Body of pancreas (tissue), 4 donors: ENCODE measurements around the gene LMBRD2. TPM values are rescaled to one million over a fixed set of nuclear protein-coding genes. Genes with fewer than 3 reads are reported as not detected.
"Not testable (repeated sequence)": the region's sequence is repeated elsewhere in the genome, so short reads cannot be mapped to it uniquely, and the experiment has no call there.

ENCODE experiments used
- ATAC-seq: fragments of 150-250 bp; one replicate; pipeline ENCODE4 v1.9.1; 2016
- DNase-seq, 4 donors: peaks; one replicate each; pipeline ENCODE4 v3.0.0-alpha.2; 2019
- H3K27ac ChIP-seq, 4 donors: fragments of 200-600 bp; sonication (generic); 1 replicate in 3 of 4; 2 replicates in 1 of 4; pipeline versions ENCODE4 v1.5.1 to v1.6.1; 2016 to 2019; ENCODE audit warnings: mild to moderate bottlenecking in 1 of 4, mixed read lengths in 1 of 4, moderate library complexity in 1 of 4
- H3K27me3 ChIP-seq, 2 donors: fragments of 200-600 bp; sonication (generic); one replicate each; pipeline ENCODE4 v1.6.0; 2016; ENCODE audit warnings: mild to moderate bottlenecking in 1 of 2
- H3K36me3 ChIP-seq, 2 donors: fragments of 200-600 bp; sonication (generic); replicated peaks in 1 of 2; 2 replicates each; pipeline ENCODE4 v1.5.1; 2016; ENCODE audit warnings: low read depth in 2 of 2; ENCODE audit not compliant: insufficient read depth in 1 of 2
- H3K4me1 ChIP-seq: fragments of 200-600 bp; sonication (generic); one replicate; pipeline ENCODE4 v1.6.0; 2016
- H3K4me3 ChIP-seq, 2 donors: fragments of 200-600 bp; sonication (generic); 1 replicate in 1 of 2; 2 replicates in 1 of 2; pipeline ENCODE4 v1.5.1; 2016 to 2019
- H3K9me3 ChIP-seq, 3 donors: fragments of 200-600 bp; sonication (generic); 1 replicate in 2 of 3; 2 replicates in 1 of 3; pipeline ENCODE4 v1.5.1; 2016
- CTCF ChIP-seq, 7 experiments: fragments of 450-650 bp in 4 of 7; fragments of 200-600 bp in 3 of 7; sonication (generic) in 3 of 7; IDR thresholded peaks; one replicate each; pipeline ENCODE4 v1.5.1; 2016 to 2019; ENCODE audit warnings: antibody characterized with exemption in 7 of 7
- POLR2A ChIP-seq, 3 donors: fragments of 450-650 bp; IDR thresholded peaks; one replicate each; pipeline ENCODE4 v1.6.1; 2016; ENCODE audit warnings: antibody characterized with exemption in 3 of 3, mild to moderate bottlenecking in 2 of 3
- WGBS, 2 donors: methylation state at CpG; one replicate each; pipeline ENCODE4 v1.1.5; 2017; 5-methylcytosine and 5-hydroxymethylcytosine counted together
- intact Hi-C: fragments of 100-400 bp; cut with DNase I; formaldehyde crosslinking; loops from one replicate; pipeline ENCODE4 v1.15.1; 2023
- total RNA-seq, 2 donors: library from RNA; depleted of rRNA; stranded (reverse); fragments of >200 nt; gene quantifications; one replicate each; pipeline ENCODE4 v1.1.0, GENCODE V29; 2016

LMBRD2 gene
- total RNA-seq: 1 to 10 TPM; 5.6 to 8.6 TPM

- 1% methylated on average over 30 to 81 of the region's 81 CpGs for WGBS, 2 donors
- ATAC-seq: peak; percentile 100
- Histone ChIP-seq H3K4me1 (peaks cover 35% of the 10 kb centered on the region), H3K36me3 (no peaks in the 10 kb centered on the region), H3K4me3 (peak within 1 kb of the TSS; percentile 75 to 95), H3K27ac (peak within 1 kb of the TSS; percentile 64 to 89 (median 76)), H3K9me3 (no peaks in the 10 kb centered on the region), H3K27me3 (no peaks in the 10 kb centered on the region)
- DNase-seq: peak; percentile 95 to 98 (median 97)
- intact Hi-C loops: no loop called here
- no peak for TF ChIP-seq CTCF (IDR thresholded peaks at IDR 0.05)
- TF ChIP-seq POLR2A (IDR thresholded peaks at IDR 0.05): peak; percentile 52 to 87 (median 82)
Observed at GRCh38 chr5:36151434-36152323, at the start of gene LMBRD2, which contains the start of gene SKP2. LMBRD2 (minus strand) TSS chr5:36151887; CDS start chr5:36143349, 8,538 bp downstream. SKP2 (plus strand) TSS chr5:36152111; CDS start chr5:36152263, 152 bp downstream.

- H3K36me3 ChIP-seq: peaks cover 8 to 25% of the 10 kb centered on the region in 2 donors
- 72 to 89% methylated on average over 4 of the region's 4 CpGs for WGBS, 2 donors
- no peak for ATAC-seq
Observed at GRCh38 chr5:36200513-36200912, 48.8 kb upstream of the LMBRD2 start.

GRCh38 chr5:36199620-36200019 is 47.9 kb upstream of the LMBRD2 start:
- Histone ChIP-seq H3K36me3 (peaks cover 9 to 28% of the 10 kb centered on the region in 2 donors), H3K4me3 (no peak overlapping the region)
- DNase-seq: no peak

More at GRCh38 chr5:36200513-36200912, 48.8 kb upstream of the LMBRD2 start:
- DNase-seq: no peak
- TF ChIP-seq CTCF (IDR thresholded peaks at IDR 0.05) (no peak), POLR2A (IDR thresholded peaks at IDR 0.05) (no peak)
- intact Hi-C loops: no loop called here
- no peak overlapping the region for H3K27ac ChIP-seq
- no peaks in the 10 kb centered on the region for H3K27me3 ChIP-seq
- H3K9me3 ChIP-seq: no peaks in the 10 kb centered on the region
- no peaks in the 10 kb centered on the region for H3K4me1 ChIP-seq
- H3K4me3 ChIP-seq: no peak overlapping the region

GRCh38 chr5:36198783-36199182 is 47.1 kb upstream of the LMBRD2 start:
- H3K27ac ChIP-seq, H3K4me3 ChIP-seq, ATAC-seq, H3K9me3 ChIP-seq, DNase-seq, H3K4me1 ChIP-seq, intact Hi-C loops, H3K27me3 ChIP-seq: not testable (repeated sequence)
- H3K36me3 ChIP-seq: peaks cover 9 to 28% of the 10 kb centered on the region in 2 donors
- WGBS, 2 donors: 48 to 74% methylated on average over 3 of the region's 3 CpGs

More at GRCh38 chr5:36199620-36200019, 47.9 kb upstream of the LMBRD2 start:
- ATAC-seq: no peak
- intact Hi-C loops: no loop called here
- WGBS, 2 donors: 69 to 75% methylated on average over 2 of the region's 2 CpGs
- H3K27ac ChIP-seq: no peak overlapping the region
- TF ChIP-seq POLR2A (IDR thresholded peaks at IDR 0.05) (no peak), CTCF (IDR thresholded peaks at IDR 0.05) (no peak)
- H3K9me3 ChIP-seq: no peaks in the 10 kb centered on the region
- H3K4me1 ChIP-seq: no peaks in the 10 kb centered on the region
- H3K27me3 ChIP-seq: no peaks in the 10 kb centered on the region

- no peak for ATAC-seq
- H3K4me1 ChIP-seq: no peaks in the 10 kb centered on the region
- no peak overlapping the region for H3K27ac ChIP-seq
- DNase-seq: no peak
- H3K9me3 ChIP-seq: no peaks in the 10 kb centered on the region
- TF ChIP-seq CTCF (IDR thresholded peaks at IDR 0.05): no peak
- peaks cover 9 to 27% of the 10 kb centered on the region in 2 donors for H3K36me3 ChIP-seq
- no peak overlapping the region for H3K4me3 ChIP-seq
- no peaks in the 10 kb centered on the region for H3K27me3 ChIP-seq
- intact Hi-C loops: no loop called here
Observed at GRCh38 chr5:36198281-36198680, 46.6 kb upstream of the LMBRD2 start.
